B cell (primary cell): ENCODE data around the gene IQCH.
"Not testable (repeated sequence)": the region's sequence is repeated elsewhere in the genome, so short reads cannot be mapped to it uniquely, and the experiment has no call there.

Source experiments
- EZH2 ChIP-seq: IDR thresholded peaks from 2 replicates; pipeline ENCODE4 v1.6.1; 2012; ENCODE audit warnings: borderline replicate concordance, low read depth, mild to moderate bottlenecking, moderate library complexity, low read length; ENCODE audit not compliant: insufficient read depth, poor library complexity, severe bottlenecking
- TF ChIP-seq, protein P1 (sequence below): fragments of 200-600 bp; IDR thresholded peaks from one replicate; pipeline ENCODE4 v1.8.0; 2022; ENCODE audit warnings: antibody characterized with exemption, mild to moderate bottlenecking

DNA sequence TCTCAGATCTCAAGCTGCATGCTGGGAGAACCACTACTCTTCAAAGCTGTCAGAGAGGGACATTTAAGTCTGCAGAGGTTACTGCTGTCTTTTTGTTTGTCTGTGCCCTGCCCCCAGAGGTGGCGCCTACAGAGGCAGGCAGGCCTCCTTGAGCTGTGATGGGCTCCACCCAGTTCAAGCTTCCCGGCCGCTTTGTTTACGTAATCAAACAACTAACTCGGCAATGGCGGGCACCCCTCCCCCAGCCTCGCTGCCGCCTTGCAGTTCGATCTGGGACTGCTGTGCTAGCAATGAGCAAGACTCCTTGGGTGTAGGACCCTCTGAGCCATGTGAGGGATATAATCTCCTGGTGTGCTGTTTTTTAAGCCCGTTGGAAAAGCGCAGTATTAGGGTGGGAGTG, 199.1 kb downstream of the IQCH start:
- TF ChIP-seq, protein P1, sequence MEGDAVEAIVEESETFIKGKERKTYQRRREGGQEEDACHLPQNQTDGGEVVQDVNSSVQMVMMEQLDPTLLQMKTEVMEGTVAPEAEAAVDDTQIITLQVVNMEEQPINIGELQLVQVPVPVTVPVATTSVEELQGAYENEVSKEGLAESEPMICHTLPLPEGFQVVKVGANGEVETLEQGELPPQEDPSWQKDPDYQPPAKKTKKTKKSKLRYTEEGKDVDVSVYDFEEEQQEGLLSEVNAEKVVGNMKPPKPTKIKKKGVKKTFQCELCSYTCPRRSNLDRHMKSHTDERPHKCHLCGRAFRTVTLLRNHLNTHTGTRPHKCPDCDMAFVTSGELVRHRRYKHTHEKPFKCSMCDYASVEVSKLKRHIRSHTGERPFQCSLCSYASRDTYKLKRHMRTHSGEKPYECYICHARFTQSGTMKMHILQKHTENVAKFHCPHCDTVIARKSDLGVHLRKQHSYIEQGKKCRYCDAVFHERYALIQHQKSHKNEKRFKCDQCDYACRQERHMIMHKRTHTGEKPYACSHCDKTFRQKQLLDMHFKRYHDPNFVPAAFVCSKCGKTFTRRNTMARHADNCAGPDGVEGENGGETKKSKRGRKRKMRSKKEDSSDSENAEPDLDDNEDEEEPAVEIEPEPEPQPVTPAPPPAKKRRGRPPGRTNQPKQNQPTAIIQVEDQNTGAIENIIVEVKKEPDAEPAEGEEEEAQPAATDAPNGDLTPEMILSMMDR: not testable (repeated sequence)
- not testable (repeated sequence) for TF ChIP-seq EZH2
